Thyroid gland (tissue), 4 donors: ENCODE data around the gene ZFHX3. TPM values are rescaled to one million over a fixed set of nuclear protein-coding genes. Genes with fewer than 3 reads are reported as not detected.

Experiments used
- DNase-seq, 2 donors: peaks; one replicate each; pipeline ENCODE4 v3.0.0-alpha.2; 2019
- H3K27ac ChIP-seq, 3 donors: fragments of 200-600 bp; sonication (generic); 1 replicate in 2 of 3; 2 replicates in 1 of 3; pipeline ENCODE4 v1.5.1; 2016 to 2019; ENCODE audit warnings: mild to moderate bottlenecking in 1 of 3, moderate library complexity in 1 of 3
- H3K27me3 ChIP-seq: fragments of 200-600 bp; sonication (generic); one replicate; pipeline ENCODE4 v1.5.1; 2019
- H3K36me3 ChIP-seq, 2 donors: fragments of 200-600 bp; sonication (generic); one replicate each; pipeline ENCODE4 v1.5.1; 2016 to 2019
- H3K4me1 ChIP-seq, 2 donors: fragments of 200-600 bp; sonication (generic); one replicate each; pipeline ENCODE4 v1.5.1; 2017 to 2019
- H3K4me3 ChIP-seq, 3 donors: fragments of 200-600 bp; sonication (generic); replicated peaks in 1 of 3; 1 replicate in 2 of 3; 2 replicates in 1 of 3; pipeline ENCODE4 v1.5.1; 2016; ENCODE audit warnings: mild to moderate bottlenecking in 1 of 3
- H3K9me3 ChIP-seq: fragments of 200-600 bp; sonication (generic); one replicate; pipeline ENCODE4 v1.5.1; 2017
- POLR2A ChIP-seq, 2 donors: fragments of 450-650 bp; IDR thresholded peaks; one replicate each; pipeline ENCODE4 v1.6.1; 2017; ENCODE audit warnings: antibody characterized with exemption in 2 of 2, mild to moderate bottlenecking in 2 of 2, moderate library complexity in 1 of 2
- WGBS, 2 donors: methylation state at CpG; one replicate each; pipeline ENCODE4 v1.1.5; 2017; 5-methylcytosine and 5-hydroxymethylcytosine counted together
- intact Hi-C: fragments of 100-400 bp; cut with DNase I; formaldehyde crosslinking; loops from one replicate; pipeline ENCODE4 v1.15.1; 2023
- total RNA-seq, 4 donors: library from RNA; depleted of rRNA; stranded (reverse); fragments of >200 nt; gene quantifications; one replicate each; pipeline ENCODE4 v1.2.3, GENCODE V29; 2016
- TF ChIP-seq, protein P1 (sequence below), 6 experiments: fragments of 200-600 bp in 3 of 6; fragments of 450-650 bp in 3 of 6; sonication (generic) in 3 of 6; IDR thresholded peaks; one replicate each; pipeline ENCODE4 v1.5.1; 2016 to 2019; ENCODE audit warnings: antibody characterized with exemption in 6 of 6, mild to moderate bottlenecking in 2 of 6, inconsistent platforms in 1 of 6, moderate library complexity in 1 of 6

Gene ZFHX3
- total RNA-seq, 4 donors from 2014 or later, result 27.4 to 92.9 (median 45.5) TPM

DNA sequence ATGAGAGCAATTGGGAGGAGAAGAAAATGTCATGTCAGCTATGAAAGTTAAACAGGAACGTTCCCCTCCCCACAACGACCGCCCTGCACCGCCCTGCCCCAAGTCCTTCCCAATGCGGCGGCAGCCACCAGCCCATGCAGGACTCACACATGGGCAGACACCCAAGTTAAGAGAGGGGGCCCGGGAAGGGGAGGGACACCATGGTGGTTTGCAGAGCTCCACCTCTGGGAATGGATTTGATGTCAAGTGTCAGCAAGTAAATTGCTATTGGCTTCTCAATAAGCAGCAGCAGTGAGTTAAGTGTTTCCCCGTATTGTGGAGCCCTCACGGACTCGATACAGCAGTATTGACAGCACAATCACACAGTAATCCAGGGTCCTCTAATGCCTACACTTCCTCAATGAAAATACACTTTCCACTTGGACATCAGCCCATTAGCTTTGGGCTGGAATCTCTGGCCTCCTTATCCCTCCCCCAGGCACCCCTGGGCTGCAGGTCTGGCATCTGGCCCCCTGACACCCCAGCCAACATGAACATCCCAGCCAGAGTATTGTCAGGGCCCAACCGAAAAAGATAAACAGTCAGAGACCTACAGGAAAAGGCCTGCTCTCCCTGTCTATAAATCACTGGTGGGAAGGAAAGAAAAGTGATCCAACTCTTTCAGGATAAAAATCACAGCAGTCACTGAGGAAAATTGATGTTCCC lies 22.6 kb downstream of the ZFHX3 start:
- no peaks in the 10 kb centered on the region for H3K9me3 ChIP-seq
- no peaks in the 10 kb centered on the region for H3K27me3 ChIP-seq
- intact Hi-C loops, result no loop called here
- H3K27ac ChIP-seq, result peak overlapping the region; percentile 89 to 92 (median 90)
- H3K36me3 ChIP-seq, result no peaks in the 10 kb centered on the region
- TF ChIP-seq, protein P1, sequence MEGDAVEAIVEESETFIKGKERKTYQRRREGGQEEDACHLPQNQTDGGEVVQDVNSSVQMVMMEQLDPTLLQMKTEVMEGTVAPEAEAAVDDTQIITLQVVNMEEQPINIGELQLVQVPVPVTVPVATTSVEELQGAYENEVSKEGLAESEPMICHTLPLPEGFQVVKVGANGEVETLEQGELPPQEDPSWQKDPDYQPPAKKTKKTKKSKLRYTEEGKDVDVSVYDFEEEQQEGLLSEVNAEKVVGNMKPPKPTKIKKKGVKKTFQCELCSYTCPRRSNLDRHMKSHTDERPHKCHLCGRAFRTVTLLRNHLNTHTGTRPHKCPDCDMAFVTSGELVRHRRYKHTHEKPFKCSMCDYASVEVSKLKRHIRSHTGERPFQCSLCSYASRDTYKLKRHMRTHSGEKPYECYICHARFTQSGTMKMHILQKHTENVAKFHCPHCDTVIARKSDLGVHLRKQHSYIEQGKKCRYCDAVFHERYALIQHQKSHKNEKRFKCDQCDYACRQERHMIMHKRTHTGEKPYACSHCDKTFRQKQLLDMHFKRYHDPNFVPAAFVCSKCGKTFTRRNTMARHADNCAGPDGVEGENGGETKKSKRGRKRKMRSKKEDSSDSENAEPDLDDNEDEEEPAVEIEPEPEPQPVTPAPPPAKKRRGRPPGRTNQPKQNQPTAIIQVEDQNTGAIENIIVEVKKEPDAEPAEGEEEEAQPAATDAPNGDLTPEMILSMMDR (IDR thresholded peaks at IDR 0.05), result no peak
- TF ChIP-seq POLR2A (IDR thresholded peaks at IDR 0.05), result peak in 1 of 2 donors; percentile 57
- DNase-seq, result peak; percentile 89 to 92
- 13 to 15% methylated on average over 11 of the region's 11 CpGs for WGBS, 2 donors
- H3K4me3 ChIP-seq, result no peak overlapping the region
- H3K4me1 ChIP-seq, result peaks cover 55 to 86% of the 10 kb centered on the region in 2 donors

- H3K4me1 ChIP-seq, result peaks cover 61 to 91% of the 10 kb centered on the region in 2 donors
- 48 to 62% methylated on average over 13 of the region's 13 CpGs for WGBS, 2 donors
These were observed 23.3 kb downstream of the ZFHX3 start for GRCh38 chr16:73024571-73025105.

GRCh38 chr16:73023752-73024570 lies 24.0 kb downstream of the ZFHX3 start:
- Histone ChIP-seq H3K9me3 (no peaks in the 10 kb centered on the region), H3K27ac (peak overlapping the region; percentile 89 to 92 (median 90)), H3K36me3 (no peaks in the 10 kb centered on the region), H3K4me3 (no peak overlapping the region), H3K4me1 (peaks cover 66 to 97% of the 10 kb centered on the region in 2 donors), H3K27me3 (no peaks in the 10 kb centered on the region)
- intact Hi-C loops, result no loop called here
- peak; percentile 76 to 79 for DNase-seq
- 37 to 51% methylated on average over 22 of the region's 22 CpGs for WGBS, 2 donors
- peak in 1 of 2 donors; percentile 66 for TF ChIP-seq POLR2A (IDR thresholded peaks at IDR 0.05)
- TF ChIP-seq, protein P1 (IDR thresholded peaks at IDR 0.05), result no peak

More at GRCh38 chr16:73024571-73025105, 23.3 kb downstream of the ZFHX3 start:
- DNase-seq, result no peak
- TF ChIP-seq POLR2A (IDR thresholded peaks at IDR 0.05), result no peak
- Histone ChIP-seq H3K4me3 (no peak overlapping the region), H3K27me3 (no peaks in the 10 kb centered on the region), H3K36me3 (no peaks in the 10 kb centered on the region), H3K27ac (peak overlapping the region; percentile 89 to 92 (median 90)), H3K9me3 (no peaks in the 10 kb centered on the region)
- intact Hi-C loops, result no loop called here

GRCh38 chr16:73023320-73023719 lies 24.6 kb downstream of the ZFHX3 start:
- H3K27ac ChIP-seq, result peak overlapping the region; percentile 89 to 92 (median 90)
- H3K27me3 ChIP-seq, result no peaks in the 10 kb centered on the region
- H3K4me1 ChIP-seq, result peaks cover 71 to 97% of the 10 kb centered on the region in 2 donors
- H3K9me3 ChIP-seq, result no peaks in the 10 kb centered on the region
- H3K36me3 ChIP-seq, result no peaks in the 10 kb centered on the region
- TF ChIP-seq POLR2A (IDR thresholded peaks at IDR 0.05), result no peak
- TF ChIP-seq, protein P1 (IDR thresholded peaks at IDR 0.05), result no peak
- intact Hi-C loops, result no loop called here
- no peak overlapping the region for H3K4me3 ChIP-seq
- DNase-seq, result peak; percentile 53 to 56
- 54 to 65% methylated on average over 9 to 10 of the region's 10 CpGs for WGBS, 2 donors

- H3K27me3 ChIP-seq, result no peaks in the 10 kb centered on the region
- no peaks in the 10 kb centered on the region for H3K9me3 ChIP-seq
- H3K36me3 ChIP-seq, result no peaks in the 10 kb centered on the region
- H3K4me3 ChIP-seq, result no peak overlapping the region
- intact Hi-C loops, result no loop called here
- TF ChIP-seq POLR2A (IDR thresholded peaks at IDR 0.05), result no peak
- TF ChIP-seq, protein P1 (IDR thresholded peaks at IDR 0.05), result peak in 1 of 6 experiments; percentile 14
- H3K4me1 ChIP-seq, result peaks cover 79 to 97% of the 10 kb centered on the region in 2 donors
- H3K27ac ChIP-seq, result peak overlapping the region; percentile 89 to 92 (median 90)
- DNase-seq, result no peak
- 82 to 89% methylated on average over 7 of the region's 7 CpGs for WGBS, 2 donors
These were observed 25.4 kb downstream of the ZFHX3 start for GRCh38 chr16:73022534-73022933.
